Bronchial epithelial cell (primary cell): ENCODE results near the gene DPF3. TPM values are rescaled to one million over a fixed set of nuclear protein-coding genes. Genes with fewer than 3 reads are reported as not detected.
A peak's percentile ranks its signal among the peaks of the same experiment; 100 is the strongest.

Experiments used
- DNase-seq: peaks from one replicate; pipeline ENCODE4 v3.0.0-alpha.2; 2010; ENCODE audit warnings: low read depth
- FAIRE-seq: peaks from 2 replicates; lab custom pipeline; 2011; peaks lifted over from hg19 to GRCh38; lab: Jason Lieb, UNC
- H3K27me3 ChIP-seq: 2 replicates; pipeline ENCODE4 v1.5.1; 2011; ENCODE audit warnings: low read length; ENCODE audit not compliant: control insufficient read depth, insufficient read depth
- H3K36me3 ChIP-seq: 2 replicates; pipeline ENCODE4 v1.5.1; 2011; ENCODE audit warnings: low read length; ENCODE audit not compliant: control insufficient read depth, insufficient read depth
- H3K4me3 ChIP-seq: 2 replicates; pipeline ENCODE4 v1.5.1; 2011; ENCODE audit warnings: mild to moderate bottlenecking, low read depth, low read length, control low read depth
- total RNA-seq: library from RNA; depleted of rRNA; stranded (reverse); fragments of >200 nt; gene quantifications from 2 replicates; pipeline ENCODE4 v1.2.1, GENCODE V29; 2014
- TF ChIP-seq, protein P1 (sequence below): IDR thresholded peaks from 2 replicates; pipeline ENCODE4 v1.5.1; 2011; ENCODE audit warnings: mild to moderate bottlenecking, moderate library complexity, low read length, control low read depth, inconsistent platforms; ENCODE audit not compliant: insufficient read depth, severe bottlenecking

The DPF3 gene
- total RNA-seq, 1 donor from 2014 or later: not detected

DNA sequence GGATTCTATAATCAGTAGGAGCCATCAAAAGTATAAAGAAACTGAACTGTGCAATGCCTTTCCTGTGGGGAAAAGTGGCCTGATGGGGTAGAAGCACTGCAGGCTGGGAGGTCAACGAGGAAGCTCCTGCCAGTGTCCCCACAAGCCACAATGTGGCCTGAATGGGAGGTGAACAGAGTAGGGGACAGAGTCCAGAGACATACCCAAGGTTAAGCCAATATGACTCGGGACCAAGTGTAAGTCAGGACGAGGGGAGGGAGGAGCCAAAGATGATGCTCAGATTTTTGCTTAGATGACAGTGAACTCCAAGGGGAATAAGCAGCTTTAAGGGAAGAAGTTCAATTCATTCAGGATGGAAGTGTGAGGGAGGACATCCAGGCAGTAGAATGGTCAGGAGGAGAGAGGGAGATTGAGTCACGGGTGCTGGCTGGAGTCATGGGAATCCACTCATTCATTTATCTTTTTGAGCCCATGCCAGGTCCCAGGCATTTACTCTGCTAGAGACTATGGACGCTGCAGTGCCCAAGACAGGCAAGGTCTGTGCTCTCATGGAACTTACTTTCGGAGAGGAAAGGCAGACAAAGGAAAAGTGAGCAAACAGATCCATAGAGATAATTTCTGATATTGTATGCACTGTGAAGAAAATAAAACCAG lies 29.1 kb downstream of the DPF3 start:
- DNase-seq (no peak), FAIRE-seq (no peak)
- no peaks in the 10 kb centered on the region for H3K27me3 ChIP-seq
- TF ChIP-seq, protein P1, sequence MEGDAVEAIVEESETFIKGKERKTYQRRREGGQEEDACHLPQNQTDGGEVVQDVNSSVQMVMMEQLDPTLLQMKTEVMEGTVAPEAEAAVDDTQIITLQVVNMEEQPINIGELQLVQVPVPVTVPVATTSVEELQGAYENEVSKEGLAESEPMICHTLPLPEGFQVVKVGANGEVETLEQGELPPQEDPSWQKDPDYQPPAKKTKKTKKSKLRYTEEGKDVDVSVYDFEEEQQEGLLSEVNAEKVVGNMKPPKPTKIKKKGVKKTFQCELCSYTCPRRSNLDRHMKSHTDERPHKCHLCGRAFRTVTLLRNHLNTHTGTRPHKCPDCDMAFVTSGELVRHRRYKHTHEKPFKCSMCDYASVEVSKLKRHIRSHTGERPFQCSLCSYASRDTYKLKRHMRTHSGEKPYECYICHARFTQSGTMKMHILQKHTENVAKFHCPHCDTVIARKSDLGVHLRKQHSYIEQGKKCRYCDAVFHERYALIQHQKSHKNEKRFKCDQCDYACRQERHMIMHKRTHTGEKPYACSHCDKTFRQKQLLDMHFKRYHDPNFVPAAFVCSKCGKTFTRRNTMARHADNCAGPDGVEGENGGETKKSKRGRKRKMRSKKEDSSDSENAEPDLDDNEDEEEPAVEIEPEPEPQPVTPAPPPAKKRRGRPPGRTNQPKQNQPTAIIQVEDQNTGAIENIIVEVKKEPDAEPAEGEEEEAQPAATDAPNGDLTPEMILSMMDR: no peak
- H3K36me3 ChIP-seq: no peaks in the 10 kb centered on the region
- H3K4me3 ChIP-seq: no peak overlapping the region

DNA sequence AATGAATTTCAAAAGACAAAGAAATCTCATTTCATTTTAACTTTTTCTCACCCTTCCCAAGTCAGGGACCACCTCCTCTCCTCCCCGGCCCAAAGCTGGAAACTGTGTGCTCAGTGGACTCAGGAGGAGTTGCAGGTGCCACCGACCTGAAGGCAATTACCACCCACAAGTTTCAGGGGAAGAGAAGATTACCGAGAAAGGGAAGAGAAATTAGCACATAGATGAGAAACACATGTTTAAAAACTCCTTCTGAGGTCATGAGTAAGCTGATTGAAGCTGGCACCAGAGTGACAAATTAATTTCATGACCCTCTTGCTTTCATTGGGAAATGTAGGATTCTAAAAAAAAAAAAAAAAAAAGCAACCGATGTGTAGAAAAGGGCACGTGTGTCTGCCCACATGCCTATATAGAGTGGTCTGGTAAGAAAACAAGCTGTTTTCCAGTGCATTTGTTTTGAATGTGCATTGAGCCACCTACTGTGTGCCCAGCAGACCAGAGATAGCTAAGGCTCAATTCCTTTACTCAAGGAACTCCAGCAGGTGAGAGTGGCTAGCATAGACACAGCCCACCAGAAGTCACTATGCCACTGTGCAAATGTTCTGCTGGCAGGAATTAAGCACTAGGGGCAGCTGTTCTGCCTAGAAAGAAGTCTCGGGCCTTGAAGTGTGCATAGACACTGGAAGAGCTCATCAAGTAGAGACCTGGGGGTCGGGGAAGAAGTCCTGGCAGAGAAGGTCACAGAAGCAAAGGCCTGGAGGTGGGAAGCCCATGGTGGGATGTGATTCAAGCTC lies 30.5 kb downstream of the DPF3 start:
- Histone ChIP-seq H3K36me3 (no peaks in the 10 kb centered on the region), H3K4me3 (no peak overlapping the region), H3K27me3 (no peaks in the 10 kb centered on the region)
- TF ChIP-seq, protein P1: no peak
- DNase-seq: no peak
- FAIRE-seq: no peak

DNA sequence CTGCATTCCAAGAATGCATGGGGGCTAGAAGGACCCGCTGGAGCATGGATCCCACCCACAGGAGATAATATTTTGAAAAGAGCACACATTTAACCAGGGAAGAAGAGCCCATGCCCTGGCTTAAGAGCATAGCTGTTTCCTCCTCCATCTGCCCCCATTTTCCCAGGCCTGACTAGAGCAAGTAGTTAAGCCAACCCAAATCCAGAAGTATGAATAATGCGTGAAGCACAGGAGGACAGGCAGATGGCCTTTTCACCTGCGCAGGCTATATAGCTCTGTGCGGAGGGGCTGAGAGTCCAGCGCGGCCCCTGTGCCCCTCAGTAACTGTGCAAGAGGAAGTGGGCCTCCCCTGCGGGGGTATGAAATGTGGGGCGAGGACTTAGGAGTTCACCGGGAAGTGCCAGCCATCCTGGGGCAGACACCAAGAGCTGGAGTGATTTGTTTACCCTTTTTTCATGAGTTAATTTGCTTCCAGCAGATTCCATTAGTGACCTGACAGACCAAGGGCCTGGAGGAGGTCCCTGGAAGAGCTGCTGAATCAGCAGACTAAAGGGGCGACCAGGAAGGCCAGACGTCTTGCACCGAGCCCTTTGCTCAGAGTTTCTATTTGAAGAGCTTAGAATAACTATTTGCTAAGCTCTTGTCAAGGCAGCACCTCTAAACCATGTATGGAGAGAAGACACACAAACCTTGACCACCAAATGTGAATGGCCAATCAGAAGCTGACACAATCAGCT lies 37.2 kb downstream of the DPF3 start:
- no peaks in the 10 kb centered on the region for H3K27me3 ChIP-seq
- no peak overlapping the region for H3K4me3 ChIP-seq
- TF ChIP-seq, protein P1: no peak
- DNase-seq: no peak
- no peaks in the 10 kb centered on the region for H3K36me3 ChIP-seq
- no peak for FAIRE-seq

DNA sequence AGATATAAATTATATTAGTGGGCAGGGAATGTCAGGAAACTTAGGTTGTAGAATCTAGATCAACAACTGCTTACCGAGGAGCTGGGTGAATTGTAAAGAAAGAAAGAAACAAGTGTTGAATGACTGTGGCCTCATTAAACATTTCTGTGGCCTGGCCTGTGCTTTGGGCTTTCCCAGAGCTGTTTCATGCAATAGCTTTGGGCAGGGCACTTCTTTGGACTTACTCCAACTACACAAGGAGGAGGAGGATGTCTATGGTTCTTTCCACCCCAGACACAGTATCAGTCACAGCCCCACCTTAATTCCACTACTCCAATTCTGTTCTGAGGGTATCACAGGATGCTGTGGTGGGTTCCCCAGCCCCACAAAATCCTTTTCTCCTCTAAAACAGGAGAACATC lies 38.0 kb downstream of the DPF3 start:
- TF ChIP-seq, protein P1: no peak
- FAIRE-seq (no peak), DNase-seq (peak; percentile 17)
- H3K4me3 ChIP-seq: no peak overlapping the region
- H3K27me3 ChIP-seq: no peaks in the 10 kb centered on the region
- no peaks in the 10 kb centered on the region for H3K36me3 ChIP-seq

DNA sequence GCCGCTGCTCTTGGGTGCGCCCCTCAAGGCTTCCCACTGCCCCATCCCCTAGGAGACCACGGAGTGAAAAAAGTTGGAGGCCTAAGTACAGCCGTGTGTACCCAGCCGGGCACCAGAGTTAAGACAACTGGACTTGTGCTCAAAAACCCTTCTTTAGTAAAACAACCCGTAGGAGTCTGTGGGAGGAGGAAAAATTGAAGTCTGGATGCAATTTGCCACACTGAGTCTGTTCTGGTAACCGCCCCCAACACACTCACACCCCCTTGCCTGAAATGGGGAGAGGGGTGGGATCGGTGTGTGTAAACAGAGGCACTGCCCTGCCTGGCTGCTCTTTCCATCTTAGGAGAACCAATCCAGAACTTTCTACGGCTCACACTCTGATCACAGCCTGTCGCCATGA lies 41.7 kb downstream of the DPF3 start:
- TF ChIP-seq, protein P1: no peak
- FAIRE-seq (no peak), DNase-seq (no peak)
- H3K27me3 ChIP-seq: no peaks in the 10 kb centered on the region
- H3K4me3 ChIP-seq: no peak overlapping the region
- no peaks in the 10 kb centered on the region for H3K36me3 ChIP-seq
